ENCODE measurements around the gene CDH26.

DNA sequence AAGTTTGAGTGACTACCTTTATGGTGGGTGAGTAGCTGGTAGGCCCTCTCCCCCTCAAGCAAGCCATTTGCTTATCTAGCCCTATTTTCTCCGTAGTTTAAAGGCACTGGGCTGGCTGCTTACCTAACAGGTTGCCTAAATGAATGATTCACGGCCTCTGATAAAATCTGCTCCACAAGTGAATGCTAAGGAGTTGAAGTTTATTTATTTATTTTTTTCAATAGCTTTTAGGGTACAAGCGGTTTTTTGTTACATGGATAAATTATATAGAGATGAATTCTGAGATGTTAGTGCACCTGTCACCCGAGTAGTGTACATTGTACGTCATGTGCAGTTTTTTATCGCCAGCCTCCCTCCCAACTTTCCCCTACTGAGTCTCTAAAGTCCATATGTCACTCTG is 8.3 kb upstream of the CDH26 start:
- TF ChIP-seq, protein P1, sequence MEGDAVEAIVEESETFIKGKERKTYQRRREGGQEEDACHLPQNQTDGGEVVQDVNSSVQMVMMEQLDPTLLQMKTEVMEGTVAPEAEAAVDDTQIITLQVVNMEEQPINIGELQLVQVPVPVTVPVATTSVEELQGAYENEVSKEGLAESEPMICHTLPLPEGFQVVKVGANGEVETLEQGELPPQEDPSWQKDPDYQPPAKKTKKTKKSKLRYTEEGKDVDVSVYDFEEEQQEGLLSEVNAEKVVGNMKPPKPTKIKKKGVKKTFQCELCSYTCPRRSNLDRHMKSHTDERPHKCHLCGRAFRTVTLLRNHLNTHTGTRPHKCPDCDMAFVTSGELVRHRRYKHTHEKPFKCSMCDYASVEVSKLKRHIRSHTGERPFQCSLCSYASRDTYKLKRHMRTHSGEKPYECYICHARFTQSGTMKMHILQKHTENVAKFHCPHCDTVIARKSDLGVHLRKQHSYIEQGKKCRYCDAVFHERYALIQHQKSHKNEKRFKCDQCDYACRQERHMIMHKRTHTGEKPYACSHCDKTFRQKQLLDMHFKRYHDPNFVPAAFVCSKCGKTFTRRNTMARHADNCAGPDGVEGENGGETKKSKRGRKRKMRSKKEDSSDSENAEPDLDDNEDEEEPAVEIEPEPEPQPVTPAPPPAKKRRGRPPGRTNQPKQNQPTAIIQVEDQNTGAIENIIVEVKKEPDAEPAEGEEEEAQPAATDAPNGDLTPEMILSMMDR (conservative IDR thresholded peaks at IDR 0.05): no peak
- no peak for TF ChIP-seq ZFX (IDR thresholded peaks at IDR 0.05)

All from C4-2B (cell line).